ENCODE results near the gene CDRT15.

The CDRT15 gene

GRCh38 chr17:14207791-14208190, 28.9 kb downstream of the CDRT15 start:
- no peak overlapping the region for H3K4me3 ChIP-seq (ENCODE audit: low read depth, low read length)
- no peak for DNase-seq (ENCODE audit: low read depth)
- TF ChIP-seq CTCF (IDR thresholded peaks at IDR 0.05; ENCODE audit: low read depth, low read length, missing control alignments): no peak

DNA sequence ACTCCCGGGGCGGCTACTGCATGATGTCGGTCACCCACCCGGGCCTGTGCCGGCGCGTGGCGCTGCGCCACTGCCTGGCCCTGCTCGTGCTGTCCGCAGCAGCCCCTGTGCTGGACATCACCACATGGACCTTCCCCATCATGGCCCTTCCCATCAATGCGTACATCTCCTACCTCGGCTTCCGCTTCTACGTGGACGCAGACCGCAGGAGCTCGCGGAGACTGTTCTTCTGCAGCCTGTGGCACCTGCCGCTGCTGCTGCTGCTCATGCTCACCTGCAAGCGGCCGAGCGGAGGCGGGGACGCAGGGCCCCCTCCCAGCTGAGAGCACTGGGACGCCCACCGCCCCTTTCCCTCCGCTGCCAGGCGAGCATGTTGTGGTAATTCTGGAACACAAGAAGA, 29.8 kb downstream of the CDRT15 start:
- DNase-seq (ENCODE audit: low read depth): no peak
- H3K4me3 ChIP-seq (ENCODE audit: low read depth, low read length): no peak overlapping the region
- no peak for TF ChIP-seq CTCF (IDR thresholded peaks at IDR 0.05; ENCODE audit: low read depth, low read length, missing control alignments)

- no peak for DNase-seq (ENCODE audit: low read depth)
- no peak for TF ChIP-seq CTCF (IDR thresholded peaks at IDR 0.05; ENCODE audit: low read depth, low read length, missing control alignments)
- no peak overlapping the region for H3K4me3 ChIP-seq (ENCODE audit: low read depth, low read length)
These were observed 30.6 kb downstream of the CDRT15 start for GRCh38 chr17:14205992-14206461.

- no peak for TF ChIP-seq CTCF (IDR thresholded peaks at IDR 0.05; ENCODE audit: low read depth, low read length, missing control alignments)
- H3K4me3 ChIP-seq (ENCODE audit: low read depth, low read length): no peak overlapping the region
- no peak for DNase-seq (ENCODE audit: low read depth)
These were observed 31.3 kb downstream of the CDRT15 start for GRCh38 chr17:14205380-14205779.

DNA sequence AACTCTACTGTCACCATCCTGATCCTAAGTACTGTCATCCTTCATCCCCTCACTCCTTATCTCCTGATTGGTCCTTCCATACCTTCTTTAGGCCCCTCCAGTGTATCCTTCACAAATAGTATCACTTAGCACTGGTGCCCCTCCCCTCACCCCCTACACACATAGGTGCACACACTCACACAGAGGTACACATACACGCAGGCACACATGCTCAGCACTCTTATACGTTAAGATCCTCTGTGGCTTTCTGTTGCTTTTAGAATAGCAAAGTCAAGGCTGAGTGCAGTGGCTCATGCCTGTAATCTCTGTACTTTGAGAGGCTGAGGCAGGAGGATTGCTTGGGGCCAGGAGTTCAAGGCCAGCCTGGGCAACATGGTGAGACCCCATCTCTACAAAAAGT, 32.1 kb downstream of the CDRT15 start:
- TF ChIP-seq CTCF (IDR thresholded peaks at IDR 0.05; ENCODE audit: low read depth, low read length, missing control alignments): no peak
- no peak overlapping the region for H3K4me3 ChIP-seq (ENCODE audit: low read depth, low read length)
- DNase-seq (ENCODE audit: low read depth): no peak

GRCh38 chr17:14204084-14204483, 32.6 kb downstream of the CDRT15 start:
- no peak overlapping the region for H3K4me3 ChIP-seq (ENCODE audit: low read depth, low read length)
- no peak for DNase-seq (ENCODE audit: low read depth)
- TF ChIP-seq CTCF (IDR thresholded peaks at IDR 0.05; ENCODE audit: low read depth, low read length, missing control alignments): no peak

- no peak for DNase-seq (ENCODE audit: low read depth)
- TF ChIP-seq CTCF (IDR thresholded peaks at IDR 0.05; ENCODE audit: low read depth, low read length, missing control alignments): peak; percentile 10
- no peak overlapping the region for H3K4me3 ChIP-seq (ENCODE audit: low read depth, low read length)
These were observed 33.3 kb downstream of the CDRT15 start for GRCh38 chr17:14203388-14203787.
